Activated naive CD8-positive, alpha-beta T cell treated with anti-CD3 and anti-CD28 coated beads, Interleukin-2, amount 50 U/mL, for 24 hours (primary cell): ENCODE data around the gene ART5.
"Not testable (repeated sequence)": the region's sequence is repeated elsewhere in the genome, so short reads cannot be mapped to it uniquely, and the experiment has no call there.

Experiments
- ATAC-seq: fragments of 150-1000 bp; cut with Tn5 transposase; one replicate; pipeline ENCODE4 v1.10.0; 2021
- DNase-seq: peaks from one replicate; pipeline ENCODE4 v3.0.0; 2021
- H3K27ac Mint-ChIP-seq: one replicate; pipeline ENCODE4 v1.8.0; 2021; ENCODE audit warnings: mild to moderate bottlenecking, mixed read lengths
- H3K27me3 Mint-ChIP-seq: one replicate; pipeline ENCODE4 v1.8.0; 2021; ENCODE audit warnings: mixed read lengths
- H3K36me3 Mint-ChIP-seq: one replicate; pipeline ENCODE4 v1.8.0; 2021; ENCODE audit warnings: low read depth, mixed read lengths
- H3K4me1 Mint-ChIP-seq: one replicate; pipeline ENCODE4 v1.8.0; 2021; ENCODE audit warnings: mixed read lengths
- H3K4me3 Mint-ChIP-seq: one replicate; pipeline ENCODE4 v1.8.0; 2021; ENCODE audit warnings: mild to moderate bottlenecking, moderate library complexity, mixed read lengths
- H3K9me3 Mint-ChIP-seq: one replicate; pipeline ENCODE4 v1.8.0; 2021; ENCODE audit warnings: mixed read lengths

Gene ART5

DNA sequence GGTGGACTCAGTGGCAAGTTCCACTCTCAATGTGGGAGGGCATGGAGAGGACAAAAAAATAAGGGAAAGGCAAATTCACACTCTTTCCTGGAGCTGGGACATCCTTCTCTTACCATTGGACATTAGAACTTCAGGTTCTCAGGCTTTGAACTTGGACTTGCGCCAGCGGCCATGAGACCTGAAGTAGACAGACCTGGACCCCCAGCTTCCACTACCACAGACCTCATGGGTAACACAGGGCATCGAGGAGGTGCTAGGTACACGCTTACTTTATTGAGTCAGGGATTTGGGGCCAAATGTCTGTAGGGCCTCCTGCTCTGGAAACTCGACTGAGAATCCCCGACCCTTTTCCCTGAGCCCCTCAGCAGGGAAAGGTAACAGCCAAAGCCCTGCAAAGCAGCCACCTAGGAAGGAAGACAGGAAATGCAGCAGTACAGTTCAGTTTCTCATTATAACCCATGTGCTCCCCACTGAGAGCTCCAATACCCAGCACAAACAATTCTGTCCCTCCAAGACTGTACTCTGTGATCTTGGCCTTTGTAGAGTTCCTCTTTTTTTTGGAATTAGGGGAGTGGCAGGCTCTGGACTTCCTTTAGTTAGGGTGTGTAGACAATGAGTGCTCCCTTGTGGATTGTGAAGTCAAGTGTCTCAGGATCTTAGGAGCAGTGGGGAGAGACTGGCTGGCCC, 23.7 kb upstream of the ART5 start:
- ATAC-seq (no peak), DNase-seq (no peak)
- H3K4me1 Mint-ChIP-seq = no peaks in the 10 kb centered on the region

DNA sequence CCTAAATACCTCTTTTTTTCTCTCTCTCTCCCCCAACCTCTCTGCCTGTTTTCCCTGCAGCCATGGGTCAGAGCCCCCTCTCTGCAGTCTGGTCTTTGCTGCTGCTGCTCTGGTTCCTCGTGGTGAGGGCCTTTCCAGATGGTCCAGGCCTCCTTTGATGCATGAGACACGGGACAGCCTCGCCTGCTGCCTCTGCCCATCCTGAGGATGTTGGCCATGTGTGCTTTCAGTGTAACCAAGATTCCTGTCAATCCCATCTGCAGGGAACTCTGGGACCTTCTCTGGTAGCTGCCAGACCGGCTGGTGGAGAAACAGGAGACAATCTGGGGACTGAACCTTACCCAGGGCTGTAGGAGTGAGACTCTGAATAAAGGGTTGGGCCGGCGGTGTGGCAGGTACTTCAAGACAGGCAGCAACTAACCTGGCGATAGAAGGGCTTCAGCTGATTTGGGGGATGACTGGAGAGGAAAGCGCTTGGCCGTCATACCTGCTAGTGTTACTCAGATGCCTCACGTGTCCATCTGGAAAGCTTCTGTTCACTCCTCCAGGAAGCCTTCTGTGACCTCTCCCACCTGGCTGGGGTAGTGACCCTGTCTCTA, 22.3 kb upstream of the ART5 start:
- Mint-ChIP-seq H3K4me3 (no peak overlapping the region), H3K9me3 (no peaks in the 10 kb centered on the region), H3K27ac (peak overlapping the region; percentile 49), H3K4me1 (no peaks in the 10 kb centered on the region), H3K27me3 (no peaks in the 10 kb centered on the region), H3K36me3 (peaks cover 15% of the 10 kb centered on the region)
- no peak for ATAC-seq
- DNase-seq = no peak

More for the DNA sequence above, 23.7 kb upstream of the ART5 start:
- Mint-ChIP-seq H3K27me3 (no peaks in the 10 kb centered on the region), H3K27ac (no peak overlapping the region), H3K9me3 (no peaks in the 10 kb centered on the region), H3K36me3 (peaks cover 22% of the 10 kb centered on the region), H3K4me3 (no peak overlapping the region)

DNA sequence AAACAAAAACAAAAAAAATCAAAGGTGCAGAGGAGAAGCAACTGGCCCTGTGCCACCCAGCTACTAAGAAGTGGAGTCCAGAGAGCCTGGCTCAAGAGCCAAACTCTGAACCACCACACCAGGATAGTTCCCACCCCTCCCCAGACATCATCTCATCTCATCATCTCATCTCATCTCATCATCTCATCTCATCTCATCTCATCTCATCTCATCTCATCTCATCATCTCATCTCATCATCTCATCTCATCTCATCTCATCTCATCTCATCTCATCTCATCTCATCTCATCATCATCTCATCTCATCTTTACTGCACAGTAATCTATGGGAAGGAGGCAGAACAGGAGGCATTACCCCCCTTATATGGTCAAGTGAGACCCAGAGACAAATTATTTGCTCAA, 21.1 kb upstream of the ART5 start:
- H3K4me1 Mint-ChIP-seq = no peaks in the 10 kb centered on the region
- H3K36me3 Mint-ChIP-seq = peaks cover 6% of the 10 kb centered on the region
- H3K4me3 Mint-ChIP-seq = no peak overlapping the region
- no peaks in the 10 kb centered on the region for H3K9me3 Mint-ChIP-seq
- no peak for ATAC-seq
- H3K27ac Mint-ChIP-seq = no peak overlapping the region
- no peak for DNase-seq
- no peaks in the 10 kb centered on the region for H3K27me3 Mint-ChIP-seq

DNA sequence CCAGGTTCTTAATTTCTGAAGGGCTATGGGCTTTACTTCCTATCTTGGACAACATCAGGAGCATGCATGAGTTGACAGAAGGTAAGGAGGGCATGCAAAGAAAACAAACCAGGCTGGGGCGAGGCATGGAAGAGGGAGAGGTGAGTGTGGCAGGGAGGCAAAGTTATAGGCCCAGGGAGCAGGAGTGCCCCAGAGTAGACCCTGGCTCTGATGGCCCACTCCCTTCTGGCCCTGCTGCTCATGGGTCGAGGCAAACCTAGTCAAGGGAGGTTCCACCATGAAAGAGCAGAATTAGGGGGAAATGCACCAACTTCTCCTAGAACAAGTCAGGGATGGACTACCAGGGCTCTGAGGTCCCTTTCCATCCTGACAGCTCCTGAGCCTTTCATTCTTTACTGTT, 19.2 kb upstream of the ART5 start:
- Mint-ChIP-seq H3K4me3 (no peak overlapping the region), H3K27ac (no peak overlapping the region), H3K27me3 (no peaks in the 10 kb centered on the region), H3K4me1 (no peaks in the 10 kb centered on the region), H3K36me3 (peaks cover 6% of the 10 kb centered on the region), H3K9me3 (no peaks in the 10 kb centered on the region)
- DNase-seq (no peak), ATAC-seq (no peak)

DNA sequence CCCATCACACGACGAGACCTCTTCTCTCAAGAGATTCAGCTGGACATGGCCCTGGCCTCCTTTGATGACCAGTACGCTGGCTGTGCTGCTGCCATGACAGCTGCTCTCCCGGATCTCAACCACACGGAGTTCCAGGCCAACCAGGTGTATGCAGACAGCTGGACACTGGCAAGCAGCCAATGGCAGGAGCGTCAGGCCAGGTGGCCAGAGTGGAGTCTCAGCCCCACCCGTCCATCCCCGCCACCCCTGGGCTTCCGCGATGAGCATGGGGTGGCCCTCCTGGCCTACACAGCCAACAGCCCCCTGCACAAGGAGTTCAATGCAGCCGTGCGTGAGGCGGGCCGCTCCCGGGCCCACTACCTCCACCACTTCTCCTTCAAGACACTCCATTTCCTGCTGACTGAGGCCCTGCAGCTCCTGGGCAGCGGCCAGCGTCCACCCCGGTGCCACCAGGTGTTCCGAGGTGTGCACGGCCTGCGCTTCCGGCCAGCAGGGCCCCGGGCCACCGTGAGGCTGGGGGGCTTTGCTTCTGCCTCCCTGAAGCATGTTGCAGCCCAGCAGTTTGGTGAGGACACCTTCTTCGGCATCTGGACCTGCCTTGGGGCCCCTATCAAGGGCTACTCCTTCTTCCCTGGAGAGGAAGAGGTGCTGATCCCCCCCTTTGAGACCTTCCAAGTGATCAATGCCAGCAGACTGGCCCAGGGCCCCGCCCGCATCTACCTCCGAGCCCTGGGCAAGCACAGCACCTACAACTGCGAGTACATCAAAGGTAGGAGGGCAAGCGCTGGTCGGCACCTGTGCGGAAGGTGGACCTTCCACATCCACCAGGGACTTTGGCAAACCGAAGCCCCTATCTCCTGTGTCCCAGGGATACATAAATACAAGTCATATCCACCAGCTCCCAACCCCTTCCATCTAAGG, 18.1 kb upstream of the ART5 start:
- no peak for DNase-seq
- H3K36me3 Mint-ChIP-seq = peaks cover 3% of the 10 kb centered on the region
- ATAC-seq = no peak
- no peak overlapping the region for H3K4me3 Mint-ChIP-seq
- H3K27me3 Mint-ChIP-seq = peaks cover 5% of the 10 kb centered on the region
- H3K4me1 Mint-ChIP-seq = no peaks in the 10 kb centered on the region
- no peak overlapping the region for H3K27ac Mint-ChIP-seq
- H3K9me3 Mint-ChIP-seq = no peaks in the 10 kb centered on the region

DNA sequence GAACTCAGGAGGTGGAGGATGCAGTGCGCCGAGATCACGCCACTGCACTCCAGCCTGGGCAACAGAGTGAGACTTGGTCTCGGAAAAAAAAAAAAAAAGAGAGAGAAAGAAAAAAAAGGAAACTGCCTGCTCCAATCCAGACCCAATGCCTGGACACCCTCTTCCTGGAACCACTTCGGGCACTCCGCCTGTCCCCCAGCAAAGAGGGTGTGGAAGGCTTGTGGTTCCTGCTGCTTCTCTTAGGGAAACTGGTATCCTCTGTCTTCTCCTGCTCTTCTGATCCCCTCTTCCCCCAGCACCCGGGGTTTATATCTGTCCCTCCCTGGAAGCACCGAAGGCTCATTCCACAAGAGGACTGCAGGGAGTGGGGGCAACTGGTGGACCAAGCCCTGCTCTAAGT, 16.5 kb upstream of the ART5 start:
- Mint-ChIP-seq H3K9me3 (no peaks in the 10 kb centered on the region), H3K36me3 (no peaks in the 10 kb centered on the region), H3K27me3 (peaks cover 5% of the 10 kb centered on the region), H3K4me3 (no peak overlapping the region), H3K4me1 (no peaks in the 10 kb centered on the region), H3K27ac (no peak overlapping the region)
- ATAC-seq (no peak), DNase-seq (no peak)

DNA sequence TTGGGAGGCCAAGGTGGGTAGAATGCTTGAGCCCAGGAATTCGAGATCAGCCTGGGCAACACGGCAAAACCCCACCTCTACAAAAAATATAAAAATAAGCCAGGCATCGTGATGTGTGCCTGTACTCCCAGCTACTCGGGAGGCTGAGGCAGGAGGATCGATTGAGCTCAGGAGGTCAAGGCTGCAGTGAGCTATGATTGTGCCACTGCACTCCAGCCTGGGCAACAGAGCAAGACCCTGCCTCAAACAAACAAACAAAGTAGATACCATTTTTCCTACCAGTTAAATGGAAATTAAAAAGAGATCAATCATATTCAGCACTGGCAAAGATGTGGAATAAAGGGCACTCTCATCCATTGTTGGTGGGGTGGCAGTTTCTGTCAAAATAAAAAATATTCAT, 15.5 kb upstream of the ART5 start:
- not testable (repeated sequence) for H3K9me3 Mint-ChIP-seq, DNase-seq, H3K27ac Mint-ChIP-seq, H3K4me3 Mint-ChIP-seq, ATAC-seq, H3K27me3 Mint-ChIP-seq, H3K36me3 Mint-ChIP-seq, H3K4me1 Mint-ChIP-seq

DNA sequence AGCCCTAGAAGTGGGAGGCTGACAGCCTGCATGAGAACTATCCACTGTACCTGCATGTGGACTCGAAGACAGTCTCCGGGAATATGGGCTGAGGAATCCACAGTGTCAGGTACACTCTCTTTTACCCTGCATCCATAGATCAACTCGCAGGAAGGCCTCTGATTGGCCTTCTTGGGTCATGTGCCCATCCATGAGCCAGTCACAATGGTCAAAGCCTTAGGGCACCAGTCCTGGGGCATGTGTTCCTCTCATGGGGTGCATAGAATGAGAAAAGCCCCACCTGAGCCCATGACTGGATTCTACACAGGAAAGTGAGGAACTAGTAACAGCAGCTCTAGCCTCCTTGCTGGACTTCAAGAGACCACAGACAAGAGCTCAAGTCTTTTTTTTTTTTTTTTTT, 13.8 kb upstream of the ART5 start:
- H3K4me1 Mint-ChIP-seq = no peaks in the 10 kb centered on the region
- ATAC-seq (no peak), DNase-seq (no peak)
- no peak overlapping the region for H3K4me3 Mint-ChIP-seq
- no peaks in the 10 kb centered on the region for H3K9me3 Mint-ChIP-seq
- no peaks in the 10 kb centered on the region for H3K36me3 Mint-ChIP-seq
- H3K27ac Mint-ChIP-seq = no peak overlapping the region
- H3K27me3 Mint-ChIP-seq = peaks cover 10% of the 10 kb centered on the region

DNA sequence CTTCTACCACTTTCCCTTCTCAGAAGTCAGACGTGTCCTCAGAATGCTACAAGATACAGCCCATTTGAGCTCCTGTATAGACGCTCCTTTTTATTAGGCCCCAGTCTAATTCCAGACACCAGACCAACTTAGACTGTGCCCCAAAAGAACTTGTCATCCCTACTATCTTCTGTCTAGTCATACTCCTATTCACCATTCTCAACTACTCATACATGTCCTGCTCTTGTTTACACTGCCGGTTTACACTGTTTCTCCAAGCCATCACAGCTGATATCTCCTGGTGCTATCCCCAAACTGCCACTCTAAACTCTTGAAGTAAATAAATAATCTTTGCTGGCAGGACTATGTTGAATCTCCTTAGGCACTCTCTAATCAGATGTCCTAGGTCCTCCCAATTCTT, 10.7 kb upstream of the ART5 start:
- ATAC-seq, H3K4me1 Mint-ChIP-seq, H3K4me3 Mint-ChIP-seq, H3K36me3 Mint-ChIP-seq, H3K9me3 Mint-ChIP-seq, H3K27ac Mint-ChIP-seq, DNase-seq: not testable (repeated sequence)
- H3K27me3 Mint-ChIP-seq = peaks cover 22% of the 10 kb centered on the region

DNA sequence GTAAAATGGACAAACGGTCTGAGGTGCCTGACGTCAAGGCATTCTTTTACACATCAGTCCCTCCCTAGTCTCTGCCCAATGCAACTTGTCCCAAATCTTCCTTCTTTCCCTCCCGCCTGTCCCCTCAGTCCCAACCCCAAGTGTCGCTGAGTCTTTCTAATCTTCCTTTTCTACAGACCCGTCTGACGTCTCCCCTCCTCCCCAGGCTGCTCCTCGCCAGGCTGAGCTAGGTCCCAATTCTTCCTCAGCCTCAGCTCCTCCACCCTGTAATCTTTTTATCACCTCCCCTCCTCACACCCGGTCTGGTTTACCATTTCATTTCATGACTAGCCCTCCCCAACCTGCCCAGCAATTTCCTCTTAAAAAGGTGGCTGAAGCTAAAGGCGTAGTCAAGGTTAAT, 7.6 kb upstream of the ART5 start:
- not testable (repeated sequence) for H3K4me1 Mint-ChIP-seq

DNA sequence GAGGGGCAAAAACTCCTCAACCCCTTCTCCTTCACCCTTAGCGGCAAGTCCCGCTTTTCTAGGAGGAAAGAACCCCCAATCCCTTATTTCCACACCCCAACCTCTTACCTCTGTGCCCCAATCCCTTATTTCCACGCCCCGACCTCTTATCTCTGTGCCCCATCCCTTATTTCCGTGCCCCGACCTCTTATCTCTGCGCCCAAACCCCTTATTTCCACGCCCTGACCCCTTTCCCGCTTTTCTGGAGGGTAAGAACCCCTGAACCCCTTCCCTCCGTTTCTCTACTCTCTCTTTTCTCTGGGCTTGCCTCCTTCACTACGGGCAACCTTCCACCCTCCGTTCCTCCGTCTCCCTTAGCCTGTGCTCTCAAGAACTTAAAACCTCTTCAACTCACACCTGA, 7.1 kb upstream of the ART5 start:
- ATAC-seq, H3K36me3 Mint-ChIP-seq, DNase-seq, H3K4me1 Mint-ChIP-seq, H3K4me3 Mint-ChIP-seq, H3K27ac Mint-ChIP-seq, H3K9me3 Mint-ChIP-seq: not testable (repeated sequence)
- H3K27me3 Mint-ChIP-seq = peaks cover 31% of the 10 kb centered on the region

More for the DNA sequence above, 7.6 kb upstream of the ART5 start:
- not testable (repeated sequence) for H3K36me3 Mint-ChIP-seq, H3K27ac Mint-ChIP-seq, H3K9me3 Mint-ChIP-seq, ATAC-seq, DNase-seq, H3K4me3 Mint-ChIP-seq
- H3K27me3 Mint-ChIP-seq = peaks cover 29% of the 10 kb centered on the region

DNA sequence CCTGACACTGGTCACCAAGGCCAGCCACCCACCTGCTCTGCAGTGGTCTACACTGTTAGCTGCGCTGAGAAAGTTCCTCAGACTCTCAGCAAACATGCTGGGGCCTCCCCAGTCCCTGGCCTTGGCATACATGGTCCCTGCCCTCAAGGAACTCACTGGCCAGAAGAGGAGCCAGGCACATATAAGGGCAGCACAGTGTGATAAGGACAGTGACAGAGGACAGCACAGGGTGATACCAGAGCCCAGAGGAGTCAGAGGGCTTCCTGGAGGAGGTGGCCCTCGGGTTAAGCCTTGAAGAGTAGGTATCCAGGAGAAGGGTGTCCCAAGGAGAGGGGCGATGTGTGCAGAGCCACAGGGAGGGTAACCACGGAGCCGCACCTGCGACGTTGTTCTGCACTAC, 3.8 kb upstream of the ART5 start:
- Mint-ChIP-seq H3K9me3 (no peaks in the 10 kb centered on the region), H3K4me1 (peaks cover 7% of the 10 kb centered on the region), H3K36me3 (no peaks in the 10 kb centered on the region), H3K27me3 (peaks cover 41% of the 10 kb centered on the region), H3K4me3 (no peak overlapping the region), H3K27ac (no peak overlapping the region)
- ATAC-seq = no peak
- DNase-seq = no peak

DNA sequence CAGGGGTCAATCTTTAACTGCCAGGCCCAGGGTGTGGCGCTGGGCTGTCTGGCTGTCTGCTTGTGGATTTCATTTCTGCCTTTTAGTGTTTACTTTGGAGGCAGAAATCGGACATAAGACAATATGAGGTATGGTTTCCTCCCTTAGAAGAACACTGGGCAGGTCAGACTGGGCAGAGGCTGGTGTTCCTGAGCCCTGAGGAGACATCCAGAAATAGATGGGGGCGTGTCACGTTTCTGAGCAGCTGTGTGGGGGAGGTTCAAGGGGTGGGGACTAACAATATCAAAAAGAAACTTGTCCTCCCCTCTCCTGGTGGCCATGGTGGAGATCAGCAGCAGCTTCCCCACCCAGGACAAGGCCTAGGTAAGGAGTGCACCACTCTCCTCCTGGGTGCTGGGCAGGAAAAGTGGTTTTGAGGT, 3.0 kb upstream of the ART5 start, which contains the start of gene ART1:
TSS of gene ART1 (plus strand) at position 312 of the 419 bp plus-strand sequence. CDS start 14,086 bp downstream, outside the sequence.
- no peak within 1 kb of the TSS for H3K4me3 Mint-ChIP-seq
- H3K36me3 Mint-ChIP-seq = no peaks in the 10 kb centered on the region
- DNase-seq (no peak), ATAC-seq (no peak)
- H3K9me3 Mint-ChIP-seq = no peaks in the 10 kb centered on the region
- H3K4me1 Mint-ChIP-seq = peaks cover 7% of the 10 kb centered on the region
- H3K27ac Mint-ChIP-seq = no peak within 1 kb of the TSS
- H3K27me3 Mint-ChIP-seq = peaks cover 41% of the 10 kb centered on the region

DNA sequence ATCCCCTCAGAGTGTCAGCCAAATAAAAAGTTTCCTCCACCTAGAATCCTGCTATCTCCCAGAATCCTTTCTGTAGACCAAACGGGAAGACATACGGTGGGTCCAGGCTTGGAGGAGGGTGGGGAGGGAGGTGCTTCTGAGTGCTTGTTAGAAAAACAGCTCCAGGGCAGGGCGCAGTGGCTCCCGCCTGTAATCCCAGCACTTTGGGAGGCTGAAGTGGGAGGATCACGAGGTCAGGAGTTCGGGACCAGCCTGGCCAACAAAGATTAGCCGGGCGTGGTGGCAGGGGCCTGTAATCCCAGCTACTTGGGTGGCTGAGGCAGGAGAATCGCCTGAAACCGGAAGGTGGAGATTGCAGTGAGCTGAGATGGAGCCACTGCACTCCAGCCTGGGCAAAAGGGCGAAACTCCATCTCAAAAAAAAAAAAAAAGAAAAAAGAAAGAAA, 1.3 kb upstream of the ART5 start:
- not testable (repeated sequence) for H3K36me3 Mint-ChIP-seq, DNase-seq, H3K4me1 Mint-ChIP-seq, H3K9me3 Mint-ChIP-seq, H3K27ac Mint-ChIP-seq, ATAC-seq
- Mint-ChIP-seq H3K27me3 (peaks cover 34% of the 10 kb centered on the region), H3K4me3 (peak overlapping the region; percentile 70)
